ENCODE results near the gene PTPRD.

GRCh38 chr9:9674461-9674860, 938.3 kb downstream of the PTPRD start:
- TF ChIP-seq YY1 (IDR thresholded peaks at IDR 0.05; ENCODE audit: insufficient read depth, insufficient read length) = no peak
- no peak for TF ChIP-seq ZNF274 (IDR thresholded peaks at IDR 0.05; ENCODE audit: low read depth, low read length)
